K562 (cell line): ENCODE results near the gene MYO9A. TPM values are rescaled to one million over a fixed set of nuclear protein-coding genes. Genes with fewer than 3 reads are reported as not detected.

Source experiments
- ATAC-seq: fragments of 200-7000 bp; cut with Tn5 transposase; 3 replicates; pipeline ENCODE4 v1.9.1; 2020; ENCODE audit warnings: moderate library complexity
- BruUV-seq: library from RNA; stranded (reverse); fragments of 400-500 nt; replicated peaks from 2 replicates; lab custom pipeline; 2021; lab: Mats Ljungman, UMichigan
- CTCF ChIA-PET: fragments of 300-600 bp; formaldehyde crosslinking; extraction: SDS; loops from one replicate; lab custom pipeline; 2021; ENCODE audit warnings: low intra/inter-chr PET ratio; lab: Yijun Ruan, JAX
- POLR2A ChIA-PET: fragments of 300-600, 350-650 bp; sonication (Branson Sonifier 250); formaldehyde crosslinking; extraction: SDS; loops from one replicate; lab custom pipeline; 2021; ENCODE audit warnings: antibody characterized with exemption, inconsistent platforms; lab: Yijun Ruan, JAX
- DNase-seq, 4 experiments: peaks; one replicate each; pipeline versions ENCODE4 v3.0.0 to v3.0.0-alpha.2; 2011 to 2018; ENCODE audit warnings: low spot score in 3 of 4, mixed read lengths in 3 of 4; ENCODE audit errors: extremely low read depth in 1 of 4
- FAIRE-seq: peaks from 2 replicates; lab custom pipeline; 2011; peaks lifted over from hg19 to GRCh38; lab: Jason Lieb, UNC
- H2AFZ ChIP-seq: 2 replicates; pipeline ENCODE4 v1.6.0; 2011; ENCODE audit warnings: low read depth, low read length, control low read depth, inconsistent platforms
- H3K27ac ChIP-seq: fragments of 200-600 bp; 3 replicates; pipeline ENCODE4 v1.8.0; 2011; ENCODE audit warnings: low read depth, mild to moderate bottlenecking, control low read depth, inconsistent platforms, low read length, moderate library complexity, mixed read lengths; ENCODE audit errors: extremely low read depth
- H3K27me3 ChIP-seq, 2 experiments: fragments of 300-600 bp in 1 of 2; 2 replicates in 1 of 2; 3 replicates in 1 of 2; pipeline versions ENCODE4 v1.6.0 to v1.8.0; 2011; ENCODE audit warnings: inconsistent platforms in 2 of 2, low read length in 2 of 2, mild to moderate bottlenecking in 1 of 2, mixed read lengths in 1 of 2, moderate library complexity in 1 of 2; ENCODE audit not compliant: control insufficient read depth in 2 of 2, insufficient read depth in 2 of 2
- H3K36me3 ChIP-seq: fragments of 300-600 bp; 3 replicates; pipeline ENCODE4 v1.8.0; 2011; ENCODE audit warnings: mild to moderate bottlenecking, low read length, inconsistent platforms; ENCODE audit not compliant: control insufficient read depth, insufficient read depth
- H3K4me1 ChIP-seq, 2 experiments: fragments of 200-600 bp in 1 of 2; replicated peaks in 1 of 2; 2 replicates in 1 of 2; 3 replicates in 1 of 2; pipeline versions ENCODE4 v1.5.1 to v1.8.0; 2011; ENCODE audit warnings: inconsistent platforms in 2 of 2, low read length in 2 of 2, mild to moderate bottlenecking in 1 of 2, mixed read lengths in 1 of 2, moderate library complexity in 1 of 2; ENCODE audit not compliant: control insufficient read depth in 2 of 2, insufficient read depth in 2 of 2
- H3K4me2 ChIP-seq: 2 replicates; pipeline ENCODE4 v1.6.1; 2011; ENCODE audit warnings: low read length, control low read depth, inconsistent platforms, mixed read lengths; ENCODE audit not compliant: insufficient read depth
- H3K4me3 ChIP-seq: fragments of 200-600 bp; sonication (generic), shearing (Covaris generic); 2 replicates; pipeline ENCODE4 v1.5.1; 2016; ENCODE audit warnings: control low read depth, inconsistent platforms
- H3K79me2 ChIP-seq: fragments of 200-600 bp; 3 replicates; pipeline ENCODE4 v1.8.0; 2011; ENCODE audit warnings: low read length, inconsistent platforms; ENCODE audit not compliant: control insufficient read depth, insufficient read depth
- H3K9ac ChIP-seq, 2 experiments: 2 replicates each; pipeline versions ENCODE4 v1.6.0 to v1.6.1; 2011; ENCODE audit warnings: low read depth in 2 of 2, low read length in 2 of 2, control low read depth in 1 of 2, inconsistent platforms in 1 of 2, mild to moderate bottlenecking in 1 of 2, mixed read lengths in 1 of 2; ENCODE audit not compliant: insufficient read depth in 1 of 2
- H3K9me1 ChIP-seq: one replicate; pipeline ENCODE4 v1.6.0; 2011; ENCODE audit warnings: inconsistent platforms, mild to moderate bottlenecking, low read length, moderate library complexity; ENCODE audit not compliant: control insufficient read depth, insufficient read depth
- H3K9me3 ChIP-seq: replicated peaks from 2 replicates; pipeline ENCODE4 v1.5.1; 2011; ENCODE audit warnings: low read depth, low read length, inconsistent platforms; ENCODE audit not compliant: control insufficient read depth, insufficient read depth
- H4K20me1 ChIP-seq: replicated peaks from 2 replicates; pipeline ENCODE4 v1.6.1; 2011; ENCODE audit warnings: low read length, inconsistent platforms, mixed read lengths; ENCODE audit not compliant: control insufficient read depth, insufficient read depth
- CCNT2 ChIP-seq: IDR thresholded peaks from 2 replicates; pipeline ENCODE4 v1.6.1; 2011; ENCODE audit warnings: borderline replicate concordance, low read depth, mild to moderate bottlenecking, moderate library complexity, mixed read lengths, low read length; ENCODE audit not compliant: insufficient read length; ENCODE audit errors: extremely low read depth
- ELK3 ChIP-seq: fragments of 450-650 bp; formaldehyde crosslinking; IDR thresholded peaks from 2 replicates; pipeline ENCODE4 v1.4.0; 2020; ENCODE audit warnings: mild to moderate bottlenecking
- ETS2 ChIP-seq: IDR thresholded peaks from 2 replicates; pipeline ENCODE4 v1.6.1; 2016; ENCODE audit warnings: borderline replicate concordance, missing genetic modification characterization, mild to moderate bottlenecking, moderate library complexity, missing compliant biosample characterization; ENCODE audit not compliant: poor library complexity, severe bottlenecking
- GATAD2A ChIP-seq: fragments of 450-650 bp; IDR thresholded peaks from 2 replicates; pipeline ENCODE4 v1.6.1; 2017
- JUNB ChIP-seq: fragments of 450-650 bp; formaldehyde crosslinking; conservative IDR thresholded peaks from 2 replicates; pipeline ENCODE4 v1.4.0; 2020; ENCODE audit warnings: mild to moderate bottlenecking
- LARP7 ChIP-seq: fragments of 450-650 bp; IDR thresholded peaks from 2 replicates; pipeline ENCODE4 v1.6.1; 2016
- POLR2AphosphoS2 ChIP-seq: IDR thresholded peaks from 2 replicates; pipeline ENCODE4 v1.6.1; 2012; ENCODE audit warnings: low read length, improper control_type of control experiment
- RBM14 ChIP-seq: fragments of 200-400 bp; formaldehyde crosslinking; IDR thresholded peaks from 2 replicates; pipeline ENCODE4 v1.6.1; 2018; ENCODE audit warnings: low read depth, mild to moderate bottlenecking, low read length, moderate library complexity, borderline replicate concordance; ENCODE audit not compliant: insufficient read depth
- TGIF2 ChIP-seq: sonication (generic); formaldehyde crosslinking; IDR thresholded peaks from 2 replicates; pipeline ENCODE4 v1.8.1; 2022; ENCODE audit warnings: mild to moderate bottlenecking, missing genetic modification reagents, moderate library complexity
- ZFP1 ChIP-seq: fragments of 450-650 bp; formaldehyde crosslinking; IDR thresholded peaks from 2 replicates; pipeline ENCODE4 v1.4.0; 2020; ENCODE audit warnings: mild to moderate bottlenecking, mixed read lengths
- ZNF146 ChIP-seq: IDR thresholded peaks from one replicate; pipeline ENCODE4 v1.6.1; 2018; ENCODE audit warnings: missing compliant biosample characterization; ENCODE audit not compliant: unreplicated experiment
- WGBS: fragments of 100-300 bp; shearing (Covaris generic); methylation state at CpG from one replicate; pipeline ENCODE4 v1.1.6; 2016; ENCODE audit warnings: low coverage, mixed read lengths; ENCODE audit not compliant: insufficient coverage; ENCODE audit errors: missing lambda C conversion rate; 5-methylcytosine and 5-hydroxymethylcytosine counted together
- in situ Hi-C: fragments of 300-500 bp; cut with MboI; formaldehyde crosslinking; loops from 4 replicates; pipeline ENCODE4 v1.15.0; 2018; ENCODE audit warnings: inconsistent platforms, mixed read lengths
- intact Hi-C: fragments of 100-400 bp; cut with micrococcal nuclease; formaldehyde crosslinking; loops from 2 replicates; pipeline ENCODE4 v1.14.2; 2022
- polyA plus RNA-seq, 8 experiments: library from polyadenylated mRNA; depleted of rRNA in 4 of 8; stranded (reverse) in 5 of 8; unstranded in 3 of 8; fragments of >200 nt; fragmentation: Nextera tagmentation in 2 of 8; fragmentation: Illumina TruSeq in 1 of 8; extraction: Ambion mirVana in 2 of 8; extraction: Trizol in 1 of 8; gene quantifications; 2 replicates each; pipeline versions ENCODE4 v1.2.1 to v1.2.3, GENCODE V29; 2011 to 2014; ENCODE audit warnings: inconsistent platforms in 1 of 8, missing spikeins in 1 of 8
- total RNA-seq, 7 experiments: library from RNA; depleted of rRNA in 6 of 7; stranded (reverse); fragments of >200 nt in 6 of 7; fragmentation: Illumina TruSeq in 2 of 7; extraction: Trizol in 2 of 7; gene quantifications; 2 replicates each; pipeline versions ENCODE4 v1.2.1 to v1.2.3, GENCODE V29; 2011 to 2021; ENCODE audit warnings: low replicate concordance in 1 of 7
- TF ChIP-seq, protein P1 (sequence below): fragments of 250-450 bp; sonication (Bioruptor Pico); IDR thresholded peaks from 2 replicates; pipeline ENCODE4 v1.9.0; 2021; ENCODE audit warnings: mild to moderate bottlenecking, inconsistent platforms

The MYO9A gene
- total and polyA plus RNA-seq, 9 of the 15 experiments (the other 6 are each of a cell fraction or from before 2014, with no cell fraction given) = 1.9 to 15.4 (median 5.8) TPM

DNA sequence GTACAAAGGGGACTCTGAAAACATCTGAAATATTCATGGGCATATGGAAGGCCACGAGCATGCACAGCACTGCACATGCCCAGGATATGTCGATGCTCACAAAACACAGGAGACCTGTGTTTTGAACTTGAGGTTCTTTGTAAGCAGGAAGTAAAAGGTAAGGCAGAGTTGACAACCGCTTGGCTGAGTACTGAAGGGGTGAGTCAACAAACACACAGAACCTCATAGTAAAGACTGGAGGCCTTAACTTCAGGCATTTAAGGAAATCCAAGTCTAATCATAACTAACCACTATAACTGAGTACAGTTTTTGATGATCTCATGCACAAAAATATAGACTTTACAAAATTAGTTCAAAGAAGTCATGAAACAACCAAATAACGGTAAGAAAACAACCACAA is 80.6 kb downstream of the MYO9A start:
- H3K4me1 ChIP-seq = no peaks in the 10 kb centered on the region
- no peak for FAIRE-seq
- H4K20me1 ChIP-seq = no peaks in the 10 kb centered on the region
- 14% methylated on average over 4 of the region's 4 CpGs for WGBS
- H3K9ac ChIP-seq = no peak overlapping the region
- intact Hi-C loops = no loop called here
- ATAC-seq = no peak
- POLR2A ChIA-PET = interaction anchor here (0.7 kb wide), 1 partner anchor 62 kb away, joined by 3 read pairs; no protein-coding TSS in a partner anchor
- BruUV-seq = no TSS peak
- H3K9me1 ChIP-seq = no peaks in the 10 kb centered on the region
- no peak for DNase-seq
- CTCF ChIA-PET = no interaction called here
- H3K36me3 ChIP-seq = no peaks in the 10 kb centered on the region
- H2AFZ ChIP-seq = no peak overlapping the region
- no peaks in the 10 kb centered on the region for H3K27me3 ChIP-seq
- no peak overlapping the region for H3K4me2 ChIP-seq
- no peak overlapping the region for H3K4me3 ChIP-seq
- in situ Hi-C loops = no loop called here
- H3K79me2 ChIP-seq = no peaks in the 10 kb centered on the region
- H3K9me3 ChIP-seq = no peaks in the 10 kb centered on the region
- no peak overlapping the region for H3K27ac ChIP-seq
- TF ChIP-seq ETS2 (tag) (no peak), JUNB (CRISPR knock-in tag) (no peak), GATAD2A (no peak), ZNF146 (CRISPR knock-in tag) (no peak), POLR2AphosphoS2 (no peak), LARP7 (no peak), RBM14 (no peak), CCNT2 (no peak), ZFP1 (CRISPR knock-in tag) (no peak), TGIF2 (no peak), ELK3 (CRISPR knock-in tag) (no peak)
- TF ChIP-seq, protein P1, sequence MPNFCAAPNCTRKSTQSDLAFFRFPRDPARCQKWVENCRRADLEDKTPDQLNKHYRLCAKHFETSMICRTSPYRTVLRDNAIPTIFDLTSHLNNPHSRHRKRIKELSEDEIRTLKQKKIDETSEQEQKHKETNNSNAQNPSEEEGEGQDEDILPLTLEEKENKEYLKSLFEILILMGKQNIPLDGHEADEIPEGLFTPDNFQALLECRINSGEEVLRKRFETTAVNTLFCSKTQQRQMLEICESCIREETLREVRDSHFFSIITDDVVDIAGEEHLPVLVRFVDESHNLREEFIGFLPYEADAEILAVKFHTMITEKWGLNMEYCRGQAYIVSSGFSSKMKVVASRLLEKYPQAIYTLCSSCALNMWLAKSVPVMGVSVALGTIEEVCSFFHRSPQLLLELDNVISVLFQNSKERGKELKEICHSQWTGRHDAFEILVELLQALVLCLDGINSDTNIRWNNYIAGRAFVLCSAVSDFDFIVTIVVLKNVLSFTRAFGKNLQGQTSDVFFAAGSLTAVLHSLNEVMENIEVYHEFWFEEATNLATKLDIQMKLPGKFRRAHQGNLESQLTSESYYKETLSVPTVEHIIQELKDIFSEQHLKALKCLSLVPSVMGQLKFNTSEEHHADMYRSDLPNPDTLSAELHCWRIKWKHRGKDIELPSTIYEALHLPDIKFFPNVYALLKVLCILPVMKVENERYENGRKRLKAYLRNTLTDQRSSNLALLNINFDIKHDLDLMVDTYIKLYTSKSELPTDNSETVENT = no peak
